ENCODE results near the gene AUH. TPM values are rescaled to one million over a fixed set of nuclear protein-coding genes. Genes with fewer than 3 reads are reported as not detected.

AUH gene
- total RNA-seq, 4 donors from 2014 or later, result 26.4 to 34.3 (median 31.2) TPM

DNA sequence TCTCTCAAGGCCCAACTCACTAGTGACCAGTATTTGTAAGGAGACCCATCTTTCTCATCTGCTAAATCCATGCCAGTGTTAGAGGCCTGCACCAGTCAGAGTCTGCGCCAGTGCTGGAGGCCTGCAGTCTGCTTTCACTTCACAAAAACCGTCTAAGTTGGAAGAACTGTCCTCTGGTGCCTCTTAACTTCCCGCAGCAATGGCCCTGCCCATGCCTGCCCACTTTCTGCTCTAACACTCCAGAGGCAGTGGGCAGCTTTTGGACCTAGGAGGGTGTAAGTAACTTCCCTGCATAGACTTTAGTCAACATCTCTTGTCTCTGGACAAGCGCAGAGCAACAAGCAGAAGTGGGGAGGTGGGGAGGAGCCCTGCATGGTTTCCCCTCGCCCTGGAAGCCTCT, 152.9 kb downstream of the AUH start:
- TF ChIP-seq, protein P1, sequence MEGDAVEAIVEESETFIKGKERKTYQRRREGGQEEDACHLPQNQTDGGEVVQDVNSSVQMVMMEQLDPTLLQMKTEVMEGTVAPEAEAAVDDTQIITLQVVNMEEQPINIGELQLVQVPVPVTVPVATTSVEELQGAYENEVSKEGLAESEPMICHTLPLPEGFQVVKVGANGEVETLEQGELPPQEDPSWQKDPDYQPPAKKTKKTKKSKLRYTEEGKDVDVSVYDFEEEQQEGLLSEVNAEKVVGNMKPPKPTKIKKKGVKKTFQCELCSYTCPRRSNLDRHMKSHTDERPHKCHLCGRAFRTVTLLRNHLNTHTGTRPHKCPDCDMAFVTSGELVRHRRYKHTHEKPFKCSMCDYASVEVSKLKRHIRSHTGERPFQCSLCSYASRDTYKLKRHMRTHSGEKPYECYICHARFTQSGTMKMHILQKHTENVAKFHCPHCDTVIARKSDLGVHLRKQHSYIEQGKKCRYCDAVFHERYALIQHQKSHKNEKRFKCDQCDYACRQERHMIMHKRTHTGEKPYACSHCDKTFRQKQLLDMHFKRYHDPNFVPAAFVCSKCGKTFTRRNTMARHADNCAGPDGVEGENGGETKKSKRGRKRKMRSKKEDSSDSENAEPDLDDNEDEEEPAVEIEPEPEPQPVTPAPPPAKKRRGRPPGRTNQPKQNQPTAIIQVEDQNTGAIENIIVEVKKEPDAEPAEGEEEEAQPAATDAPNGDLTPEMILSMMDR (IDR thresholded peaks at IDR 0.05), result no peak
- ATAC-seq (ENCODE audit: low FRiP score) (no peak), DNase-seq (ENCODE audit: low spot score) (no peak)

DNA sequence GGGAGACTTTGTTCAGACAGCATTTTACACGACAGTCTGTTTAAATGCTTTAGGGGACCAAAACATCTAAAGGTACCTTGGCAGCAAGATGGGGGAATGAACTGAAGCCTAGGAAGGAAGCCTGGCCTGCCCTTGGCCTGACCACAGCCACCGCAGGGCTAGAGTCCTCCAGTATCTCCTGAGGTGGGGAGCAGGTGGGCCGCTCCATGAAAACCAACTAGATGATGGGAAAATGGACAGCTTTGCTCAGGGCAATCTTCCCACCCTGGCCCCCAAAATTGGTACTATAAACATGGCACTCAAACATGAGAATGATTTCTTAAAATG, 153.3 kb downstream of the AUH start:
- no peak for DNase-seq (ENCODE audit: low spot score)
- TF ChIP-seq, protein P1 (IDR thresholded peaks at IDR 0.05), result no peak
- no peak for ATAC-seq (ENCODE audit: low FRiP score)

DNA sequence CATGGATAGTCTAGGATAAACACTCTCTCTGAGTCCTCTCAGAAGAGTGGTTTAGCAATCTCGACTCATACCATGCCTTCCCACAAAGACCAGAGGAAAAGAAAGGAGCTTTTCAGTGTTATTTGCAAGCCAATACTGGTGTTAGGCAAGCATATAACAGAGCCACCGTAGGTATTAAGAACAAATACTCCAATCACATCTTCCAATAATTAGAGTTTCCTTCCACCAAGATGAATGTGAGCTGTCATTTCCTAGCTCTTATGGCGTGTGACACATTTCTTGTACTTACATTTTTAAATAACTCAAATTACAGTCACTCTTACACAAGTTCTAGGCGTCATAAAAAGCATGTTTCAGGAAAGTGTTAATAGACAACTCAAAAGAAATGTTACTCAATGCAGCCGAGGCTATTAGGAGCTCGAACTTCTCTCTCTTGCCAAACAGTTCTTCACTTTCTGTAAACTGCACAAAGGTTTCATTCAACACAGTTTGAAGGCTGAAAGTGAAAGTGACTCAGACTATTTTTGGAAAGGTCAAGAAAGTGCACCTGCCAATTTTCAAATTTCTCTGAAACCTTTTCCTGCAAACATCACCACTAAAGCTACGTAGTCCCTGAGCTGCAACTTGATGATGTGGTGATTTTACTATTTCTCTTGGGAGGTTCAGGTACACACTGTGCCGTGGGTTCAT, 153.8 kb downstream of the AUH start:
- ATAC-seq (ENCODE audit: low FRiP score) (peak; percentile 92), DNase-seq (ENCODE audit: low spot score) (no peak)
- TF ChIP-seq, protein P1 (IDR thresholded peaks at IDR 0.05), result no peak

DNA sequence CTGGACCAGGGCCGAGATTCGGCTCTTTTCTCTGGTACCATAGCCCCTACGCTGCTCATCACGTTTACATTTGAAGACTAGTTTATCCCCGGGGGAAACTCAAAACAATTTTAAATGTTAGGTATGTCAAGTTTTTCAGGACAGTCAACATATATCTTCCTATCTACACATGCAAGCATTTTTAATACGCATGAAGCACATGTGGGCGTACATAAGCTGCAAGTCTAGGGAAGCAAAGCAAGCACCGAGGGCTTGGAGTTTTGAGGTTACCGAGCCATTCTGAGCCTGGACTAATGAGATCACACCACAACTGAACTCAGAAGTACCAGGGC, 154.4 kb downstream of the AUH start:
- ATAC-seq (ENCODE audit: low FRiP score), result no peak
- TF ChIP-seq, protein P1 (IDR thresholded peaks at IDR 0.05), result no peak

DNA sequence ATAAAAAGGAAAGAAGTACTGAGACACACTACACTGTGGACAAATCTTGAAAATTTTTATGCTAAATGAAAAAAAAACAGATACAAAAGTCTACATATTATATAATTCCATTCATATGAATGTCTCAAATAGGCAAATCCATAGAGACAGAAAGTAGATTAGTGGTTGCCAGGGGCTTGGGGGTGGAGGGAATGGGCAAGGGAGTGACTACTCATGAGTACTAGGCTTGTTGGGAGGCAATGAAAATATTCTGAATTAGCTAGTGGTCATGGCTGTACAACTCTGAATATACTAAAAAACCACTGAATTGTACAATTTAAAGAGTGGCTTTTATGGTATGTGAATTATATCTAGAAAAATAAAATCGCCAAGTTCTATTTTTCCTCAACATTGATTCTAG, 154.9 kb downstream of the AUH start:
- TF ChIP-seq, protein P1 (IDR thresholded peaks at IDR 0.05), result no peak
- DNase-seq (ENCODE audit: low spot score) (no peak), ATAC-seq (ENCODE audit: low FRiP score) (no peak)

More for the DNA sequence above, 154.4 kb downstream of the AUH start:
- DNase-seq (ENCODE audit: low spot score), result no peak

DNA sequence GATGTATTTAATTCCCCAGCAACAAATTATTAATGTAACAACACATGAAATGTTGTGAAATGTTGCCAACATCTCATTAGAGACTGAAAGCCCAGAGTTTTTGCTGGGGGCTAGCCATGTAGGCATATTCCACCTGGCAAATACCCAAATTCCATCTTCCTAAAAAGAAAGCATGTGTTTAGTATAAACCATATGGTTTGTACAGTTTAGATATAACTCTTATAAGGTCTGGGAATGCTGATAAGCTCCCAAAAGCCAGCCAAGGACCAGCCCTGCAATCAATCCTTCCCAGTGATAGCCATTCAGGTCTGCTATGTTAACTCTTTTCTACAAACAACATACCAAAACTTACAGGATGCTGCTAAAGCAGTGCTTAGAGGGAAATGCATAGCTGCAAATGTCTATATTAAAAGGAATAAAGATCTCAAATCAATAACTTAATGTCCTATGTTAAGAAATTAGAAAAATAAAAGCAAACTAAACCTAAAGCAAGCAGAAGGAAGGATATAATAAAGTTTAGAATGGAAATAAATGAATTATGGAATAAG, 158.9 kb downstream of the AUH start:
- TF ChIP-seq, protein P1 (IDR thresholded peaks at IDR 0.05), result no peak
- DNase-seq (ENCODE audit: low spot score) (no peak), ATAC-seq (ENCODE audit: low FRiP score) (no peak)

DNA sequence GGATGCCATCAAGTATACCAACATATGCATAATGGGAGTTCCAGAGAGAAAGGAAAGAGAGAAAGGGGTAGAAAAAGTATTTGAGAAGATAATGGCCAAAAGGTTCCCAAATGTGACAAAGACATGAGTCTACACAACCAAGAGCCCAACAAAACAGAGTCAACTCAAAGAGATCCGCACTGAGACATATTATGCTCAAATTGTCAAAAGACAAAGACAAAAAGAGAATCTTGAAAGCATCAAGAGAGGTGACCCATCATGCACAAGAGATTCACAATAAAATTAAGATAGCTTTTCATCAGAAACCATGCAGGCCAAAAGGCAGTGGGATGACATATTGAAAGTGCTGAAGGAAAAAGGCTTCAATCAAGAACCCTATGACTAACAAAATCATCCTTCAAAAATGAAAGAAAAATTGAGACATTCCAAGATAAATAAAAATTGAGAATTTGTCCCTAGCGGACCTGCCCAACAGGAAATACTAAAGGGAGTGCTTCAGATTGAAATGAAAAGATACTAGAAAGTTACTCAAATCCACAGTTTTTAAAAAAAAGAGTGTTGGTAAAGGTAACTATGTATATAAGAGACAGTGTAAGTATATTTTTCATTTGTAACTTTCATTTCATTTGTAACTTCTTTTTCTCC, 160.9 kb downstream of the AUH start:
- TF ChIP-seq, protein P1 (IDR thresholded peaks at IDR 0.05), result no peak
- DNase-seq (ENCODE audit: low spot score), result no peak
- no peak for ATAC-seq (ENCODE audit: low FRiP score)

All from omental fat pad (tissue), 4 donors.